Loucy (cell line): Measurements from ENCODE around the gene CLK2.
A peak's percentile ranks its signal among the peaks of the same experiment; 100 is the strongest.

ENCODE experiments used
- H2AFZ ChIP-seq: fragments of 200-600 bp; sonication (generic); 2 replicates; pipeline ENCODE4 v1.6.0; 2016; ENCODE audit warnings: antibody characterized with exemption, mild to moderate bottlenecking, low read length, moderate library complexity
- H3F3A ChIP-seq: fragments of 200-600 bp; 2 replicates; pipeline ENCODE4 v1.6.0; 2016; ENCODE audit warnings: antibody characterized with exemption, low read depth, mild to moderate bottlenecking
- H3K27me3 ChIP-seq: fragments of 200-600 bp; sonication (generic); 2 replicates; pipeline ENCODE4 v1.6.1; 2014; ENCODE audit warnings: low read length, mild to moderate bottlenecking; ENCODE audit not compliant: insufficient read depth, poor library complexity, severe bottlenecking
- H3K36me3 ChIP-seq: fragments of 200-600 bp; sonication (generic); 2 replicates; pipeline ENCODE4 v1.6.1; 2016; ENCODE audit warnings: low read length; ENCODE audit not compliant: insufficient read depth
- H3K4me1 ChIP-seq: fragments of 200-600 bp; sonication (generic); 2 replicates; pipeline ENCODE4 v1.5.1; 2014; ENCODE audit warnings: low read length, mild to moderate bottlenecking; ENCODE audit not compliant: insufficient read depth, poor library complexity, severe bottlenecking
- H3K4me2 ChIP-seq: fragments of 200-600 bp; sonication (generic); 2 replicates; pipeline ENCODE4 v1.6.0; 2014; ENCODE audit warnings: antibody characterized with exemption, low read length, low read depth, mild to moderate bottlenecking; ENCODE audit not compliant: poor library complexity, severe bottlenecking
- H3K4me3 ChIP-seq: fragments of 200-600 bp; sonication (generic); 2 replicates; pipeline ENCODE4 v1.5.1; 2014; ENCODE audit warnings: low read length, mild to moderate bottlenecking, mixed read lengths; ENCODE audit not compliant: poor library complexity, severe bottlenecking
- H3K79me2 ChIP-seq: fragments of 200-600 bp; sonication (generic); 2 replicates; pipeline ENCODE4 v1.6.1; 2014; ENCODE audit warnings: low read length; ENCODE audit not compliant: insufficient read depth
- H3K9ac ChIP-seq: fragments of 200-600 bp; sonication (generic); 2 replicates; pipeline ENCODE4 v1.6.0; 2014; ENCODE audit warnings: mild to moderate bottlenecking, low read depth, low read length, moderate library complexity; ENCODE audit not compliant: poor library complexity, severe bottlenecking
- H3K9me2 ChIP-seq: fragments of 200-600 bp; sonication (generic); replicated peaks from 2 replicates; pipeline ENCODE4 v1.6.1; 2016; ENCODE audit warnings: low read depth, low read length, mixed read lengths
- H3K9me3 ChIP-seq: fragments of 200-600 bp; sonication (generic); 2 replicates; pipeline ENCODE4 v1.6.1; 2014; ENCODE audit warnings: mild to moderate bottlenecking, antibody characterized with exemption, low read length, low read depth; ENCODE audit not compliant: insufficient read depth
- H4K20me1 ChIP-seq: fragments of 200-600 bp; sonication (generic); 2 replicates; pipeline ENCODE4 v1.6.0; 2014; ENCODE audit warnings: antibody characterized with exemption, low read length, mild to moderate bottlenecking; ENCODE audit not compliant: insufficient read depth, poor library complexity, severe bottlenecking
- EZH2phosphoT487 ChIP-seq: fragments of 200-600 bp; IDR thresholded peaks from 2 replicates; pipeline ENCODE4 v1.6.1; 2018; ENCODE audit warnings: antibody characterized with exemption, mild to moderate bottlenecking, moderate library complexity, borderline replicate concordance
- TF ChIP-seq, protein P1 (sequence below): fragments of 200-600 bp; sonication (generic); conservative IDR thresholded peaks from 2 replicates; pipeline ENCODE4 v1.5.1; 2014; ENCODE audit warnings: mild to moderate bottlenecking, antibody characterized with exemption, low read length

The CLK2 gene

GRCh38 chr1:155263067-155263466 is 10.2 kb downstream of the CLK2 start:
- no peaks in the 10 kb centered on the region for H3K27me3 ChIP-seq
- H2AFZ ChIP-seq, result no peak overlapping the region
- no peak overlapping the region for H3K4me3 ChIP-seq
- H3K4me2 ChIP-seq, result peak overlapping the region; percentile 97
- H3K9ac ChIP-seq, result no peak overlapping the region
- H4K20me1 ChIP-seq, result peaks cover 9% of the 10 kb centered on the region
- peaks cover 55% of the 10 kb centered on the region for H3K36me3 ChIP-seq
- peaks cover 27% of the 10 kb centered on the region for H3K79me2 ChIP-seq
- H3F3A ChIP-seq, result peaks cover 9% of the 10 kb centered on the region; the same call in 1 of the 2 replicates
- no peaks in the 10 kb centered on the region for H3K9me3 ChIP-seq
- no peaks in the 10 kb centered on the region for H3K9me2 ChIP-seq
- TF ChIP-seq EZH2phosphoT487, result no peak
- TF ChIP-seq, protein P1, sequence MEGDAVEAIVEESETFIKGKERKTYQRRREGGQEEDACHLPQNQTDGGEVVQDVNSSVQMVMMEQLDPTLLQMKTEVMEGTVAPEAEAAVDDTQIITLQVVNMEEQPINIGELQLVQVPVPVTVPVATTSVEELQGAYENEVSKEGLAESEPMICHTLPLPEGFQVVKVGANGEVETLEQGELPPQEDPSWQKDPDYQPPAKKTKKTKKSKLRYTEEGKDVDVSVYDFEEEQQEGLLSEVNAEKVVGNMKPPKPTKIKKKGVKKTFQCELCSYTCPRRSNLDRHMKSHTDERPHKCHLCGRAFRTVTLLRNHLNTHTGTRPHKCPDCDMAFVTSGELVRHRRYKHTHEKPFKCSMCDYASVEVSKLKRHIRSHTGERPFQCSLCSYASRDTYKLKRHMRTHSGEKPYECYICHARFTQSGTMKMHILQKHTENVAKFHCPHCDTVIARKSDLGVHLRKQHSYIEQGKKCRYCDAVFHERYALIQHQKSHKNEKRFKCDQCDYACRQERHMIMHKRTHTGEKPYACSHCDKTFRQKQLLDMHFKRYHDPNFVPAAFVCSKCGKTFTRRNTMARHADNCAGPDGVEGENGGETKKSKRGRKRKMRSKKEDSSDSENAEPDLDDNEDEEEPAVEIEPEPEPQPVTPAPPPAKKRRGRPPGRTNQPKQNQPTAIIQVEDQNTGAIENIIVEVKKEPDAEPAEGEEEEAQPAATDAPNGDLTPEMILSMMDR, result no peak
- H3K4me1 ChIP-seq, result peaks cover 16% of the 10 kb centered on the region

DNA sequence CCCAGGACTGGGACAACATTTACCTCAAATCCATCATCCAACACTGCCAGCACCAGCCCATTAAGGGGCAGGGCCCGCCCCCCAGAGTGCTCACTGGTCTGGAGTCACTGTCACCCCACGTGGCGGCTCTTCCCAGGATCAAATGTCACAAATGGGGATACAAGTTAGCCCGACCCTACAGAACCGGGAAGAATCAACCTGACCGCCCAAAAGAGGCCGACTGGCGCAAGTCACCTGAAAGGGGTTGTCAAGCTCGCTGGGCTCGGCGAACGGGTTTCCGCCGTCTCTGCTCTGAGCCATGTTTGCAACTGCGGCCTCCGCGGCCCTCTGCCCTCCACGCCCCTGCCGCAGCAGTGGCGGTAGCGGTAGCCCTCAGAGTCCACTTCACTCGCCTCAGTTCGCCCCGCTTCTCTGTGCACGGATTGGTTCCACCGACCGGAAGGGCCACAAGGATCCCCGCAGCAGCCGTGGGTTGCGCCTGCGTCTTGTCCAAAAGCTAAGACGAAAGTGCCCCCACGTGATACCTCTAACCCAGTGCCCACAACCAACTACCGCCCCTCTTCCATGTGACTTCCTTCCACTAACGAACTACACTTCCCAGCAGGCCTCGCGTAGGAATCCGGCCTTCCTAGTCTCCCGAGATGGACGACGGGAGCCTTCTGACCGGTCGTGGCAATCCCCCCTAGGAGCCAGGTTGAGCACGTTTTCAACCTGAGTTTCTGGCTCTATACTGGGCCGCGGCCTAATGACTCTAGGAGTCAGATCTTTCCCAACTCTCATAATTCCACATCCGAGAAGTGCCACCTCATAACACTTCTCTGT is 11.2 kb downstream of the CLK2 start, which contains the start of gene SCAMP3:
Gene SCAMP3, minus strand, starts transcription at position 509 of the 822 bp plus-strand sequence. Its CDS starts 209 bp downstream, at position 300.
- H3F3A ChIP-seq, result peaks cover 9% of the 10 kb centered on the region; the same call in 1 of the 2 replicates
- H2AFZ ChIP-seq, result peak within 1 kb of the TSS; percentile 76
- no peaks in the 10 kb centered on the region for H3K27me3 ChIP-seq

DNA sequence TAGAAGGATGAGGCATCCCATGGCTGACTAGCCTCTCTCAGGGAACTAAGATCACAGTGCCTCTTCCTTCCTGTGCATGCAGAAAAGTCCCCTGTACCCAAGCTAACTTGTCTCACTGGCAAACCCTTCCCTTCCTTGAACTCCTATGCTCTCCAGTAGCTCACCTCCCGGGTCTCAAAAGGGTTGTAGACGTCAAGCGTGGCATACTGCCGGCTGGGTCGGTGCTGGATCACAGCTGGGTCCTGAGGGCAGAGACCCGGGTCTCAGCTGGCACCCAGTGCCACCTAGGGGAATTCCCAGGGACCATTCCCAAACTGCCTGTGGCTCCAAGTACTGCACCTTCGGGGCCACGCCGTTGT is 11.8 kb downstream of the CLK2 start:
- H3K79me2 ChIP-seq, result peaks cover 20% of the 10 kb centered on the region
- H3K9ac ChIP-seq, result peak overlapping the region; percentile 86
- peaks cover 16% of the 10 kb centered on the region for H3K4me1 ChIP-seq
- H3K9me2 ChIP-seq, result no peaks in the 10 kb centered on the region
- peaks cover 9% of the 10 kb centered on the region for H4K20me1 ChIP-seq
- H3K27me3 ChIP-seq, result no peaks in the 10 kb centered on the region
- peaks cover 9% of the 10 kb centered on the region; the same call in 1 of the 2 replicates for H3F3A ChIP-seq
- peak overlapping the region; percentile 97 for H3K4me2 ChIP-seq
- no peaks in the 10 kb centered on the region for H3K9me3 ChIP-seq
- H3K4me3 ChIP-seq, result peak overlapping the region; percentile 81
- no peak overlapping the region for H2AFZ ChIP-seq
- peaks cover 39% of the 10 kb centered on the region; the same call in 1 of the 2 replicates for H3K36me3 ChIP-seq
- TF ChIP-seq EZH2phosphoT487, result no peak
- TF ChIP-seq, protein P1, result no peak

More for the DNA sequence above, 11.2 kb downstream of the CLK2 start, which contains the start of gene SCAMP3:
- H3K9me2 ChIP-seq, result no peaks in the 10 kb centered on the region
- no peak for TF ChIP-seq EZH2phosphoT487
- TF ChIP-seq, protein P1, result no peak
- H3K4me3 ChIP-seq, result peak within 1 kb of the TSS; percentile 81
- peak within 1 kb of the TSS; percentile 97 for H3K4me2 ChIP-seq
- H3K4me1 ChIP-seq, result peaks cover 16% of the 10 kb centered on the region
- H3K36me3 ChIP-seq, result peaks cover 44% of the 10 kb centered on the region; the same call in 1 of the 2 replicates
- peaks cover 20% of the 10 kb centered on the region for H3K79me2 ChIP-seq
- H3K9me3 ChIP-seq, result no peaks in the 10 kb centered on the region
- peak within 1 kb of the TSS; percentile 86 for H3K9ac ChIP-seq
- peaks cover 9% of the 10 kb centered on the region for H4K20me1 ChIP-seq
